GM21360 (cell line): ENCODE results near the gene ZNF578.
"Not testable (repeated sequence)": the region's sequence is repeated elsewhere in the genome, so short reads cannot be mapped to it uniquely, and the experiment has no call there.

Experiments
- ATAC-seq: cut with Tn5 transposase; IDR thresholded peaks from one replicate; pipeline ENCODE4 v1.9.1; 2021; ENCODE audit warnings: mild to moderate bottlenecking, moderate library complexity; ENCODE audit not compliant: unreplicated experiment

The ZNF578 gene

DNA sequence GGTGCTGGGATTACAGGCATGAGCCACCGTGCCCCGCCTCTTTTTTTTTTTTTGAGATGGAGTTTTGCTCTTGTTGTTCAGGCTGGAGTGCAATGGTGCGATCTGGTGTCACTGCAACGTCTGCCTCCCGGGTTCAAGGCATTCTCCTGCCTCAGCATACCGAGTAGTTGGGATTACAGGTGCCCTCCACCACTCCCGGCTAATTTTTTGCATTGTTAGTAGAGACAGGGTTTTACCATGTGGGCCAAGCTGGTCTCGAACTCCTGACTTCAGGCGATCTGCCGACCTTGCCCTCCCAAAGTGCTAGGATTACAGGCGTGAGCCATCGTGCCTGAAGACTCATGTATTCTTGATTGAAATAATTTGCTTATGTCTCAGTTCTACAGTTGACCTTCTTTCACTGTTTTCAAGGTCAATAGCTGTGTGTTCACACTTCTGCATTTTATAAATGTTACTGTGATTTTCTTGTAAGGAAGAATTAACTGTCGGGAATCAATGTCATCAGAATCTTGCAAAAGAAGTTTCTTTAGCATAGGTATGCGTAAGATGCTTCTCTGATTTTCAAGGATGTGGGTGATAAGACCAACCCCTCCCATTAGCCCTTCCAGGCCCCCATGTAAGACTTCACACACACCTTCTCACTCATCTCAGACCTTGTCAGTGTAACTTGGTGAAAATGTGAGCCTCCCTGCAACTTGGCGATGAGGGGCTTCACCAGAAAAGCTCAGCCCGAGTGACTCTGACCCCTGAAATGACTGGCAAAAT, 104.1 kb downstream of the ZNF578 start:
- ATAC-seq, result no peak

DNA sequence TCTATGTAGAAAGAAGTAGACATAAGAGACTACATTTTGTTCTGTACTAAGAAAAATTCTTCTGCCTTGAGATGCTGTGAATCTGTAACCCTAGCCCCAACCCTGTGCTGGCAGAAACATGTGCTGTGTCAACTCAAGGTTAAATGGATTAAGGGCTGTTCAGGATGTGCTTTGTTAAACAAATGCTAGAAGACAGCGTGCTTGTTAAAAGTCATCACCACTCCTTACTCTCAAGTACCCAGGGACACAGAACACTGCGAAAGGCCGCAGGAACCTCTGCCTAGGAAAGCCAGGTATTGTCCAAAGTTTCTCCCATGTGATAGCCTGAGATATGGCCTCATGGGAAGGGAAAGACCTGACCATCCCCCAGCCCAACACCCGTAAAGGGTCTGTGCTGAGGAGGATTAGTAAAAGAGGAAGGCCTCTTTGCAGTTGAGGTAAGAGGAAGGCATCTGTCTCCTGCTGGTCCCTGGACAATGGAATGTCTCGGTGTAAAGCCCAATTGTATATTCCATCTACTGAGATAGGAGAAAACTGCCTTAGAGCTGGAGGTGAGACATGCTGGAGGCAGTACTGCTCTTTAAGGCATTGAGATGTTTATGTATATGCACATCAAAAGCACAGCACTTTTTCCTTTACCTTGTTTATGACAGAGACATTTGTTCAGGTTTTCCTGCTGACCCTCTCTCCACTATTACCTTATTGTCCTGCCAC, 105.5 kb downstream of the ZNF578 start:
- not testable (repeated sequence) for ATAC-seq

DNA sequence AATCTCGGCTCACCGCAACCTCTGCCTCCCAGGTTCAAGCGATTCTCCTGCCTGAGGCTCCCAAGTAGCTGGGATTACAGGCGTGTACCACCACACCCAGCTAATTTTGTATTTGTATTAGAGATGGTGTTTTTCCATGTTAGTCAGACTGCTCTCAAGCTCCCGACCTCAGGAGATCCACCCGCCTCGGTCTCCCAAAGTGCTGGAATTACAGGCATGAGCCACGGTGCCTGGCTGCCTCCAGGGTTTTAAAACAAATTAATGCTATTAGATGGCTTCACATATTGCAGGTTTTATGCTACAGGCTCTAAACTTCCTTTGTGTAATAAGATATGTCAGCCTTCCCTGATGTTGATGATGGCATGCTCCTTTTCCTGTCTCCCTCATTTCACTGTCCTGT, 108.3 kb downstream of the ZNF578 start:
- ATAC-seq, result not testable (repeated sequence)
